Kasumi-1 (cell line): Measurements from ENCODE around the gene AXDND1.
A peak's percentile ranks its signal among the peaks of the same experiment; 100 is the strongest.
"Not testable (repeated sequence)": the region's sequence is repeated elsewhere in the genome, so short reads cannot be mapped to it uniquely, and the experiment has no call there.

Source experiments
- DNase-seq, 2 experiments: peaks; one replicate each; lab custom pipeline; 2025; lab: John Stamatoyannopoulos, UW

Gene AXDND1

DNA sequence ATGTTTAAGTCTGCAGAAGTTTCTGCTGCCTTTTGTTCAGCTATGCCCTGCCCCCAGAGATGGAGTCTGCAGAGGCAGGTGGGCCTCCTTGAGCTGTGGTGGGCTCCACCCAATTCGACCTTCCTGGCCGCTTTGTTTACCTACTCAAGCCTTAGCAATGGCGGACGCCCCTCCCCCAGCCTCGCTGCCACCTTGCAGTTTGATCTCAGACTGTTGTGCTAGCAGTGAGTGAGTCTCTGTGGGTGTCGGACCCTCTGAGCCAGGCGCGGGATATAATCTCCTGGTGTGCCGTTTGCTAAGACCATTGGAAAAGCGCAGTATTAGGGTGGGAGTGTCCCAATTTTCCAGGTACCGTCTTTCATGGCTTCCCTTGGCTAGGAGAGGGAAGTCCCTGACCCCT is 99.9 kb downstream of the AXDND1 start:
- not testable (repeated sequence) for DNase-seq

DNA sequence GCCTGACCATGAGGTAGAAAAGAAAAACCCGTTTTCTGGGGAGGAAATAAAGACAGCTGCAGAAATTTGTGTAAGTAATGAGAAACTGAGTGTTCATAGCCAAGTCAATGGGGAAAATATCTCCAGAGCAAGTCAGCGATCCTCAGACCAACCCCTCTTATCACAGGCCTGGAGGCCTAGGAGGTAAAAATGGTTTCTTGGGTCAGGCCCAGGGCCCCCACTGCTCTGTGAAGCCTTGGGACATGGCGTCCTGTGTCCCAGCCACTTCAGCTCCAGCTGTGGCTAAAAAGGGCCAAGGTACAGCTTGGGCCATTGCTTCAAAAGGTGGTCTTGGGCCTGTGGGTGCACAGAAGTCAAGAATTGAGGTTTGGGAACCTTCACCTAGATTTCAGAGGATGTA is 108.9 kb downstream of the AXDND1 start:
- DNase-seq = no peak

DNA sequence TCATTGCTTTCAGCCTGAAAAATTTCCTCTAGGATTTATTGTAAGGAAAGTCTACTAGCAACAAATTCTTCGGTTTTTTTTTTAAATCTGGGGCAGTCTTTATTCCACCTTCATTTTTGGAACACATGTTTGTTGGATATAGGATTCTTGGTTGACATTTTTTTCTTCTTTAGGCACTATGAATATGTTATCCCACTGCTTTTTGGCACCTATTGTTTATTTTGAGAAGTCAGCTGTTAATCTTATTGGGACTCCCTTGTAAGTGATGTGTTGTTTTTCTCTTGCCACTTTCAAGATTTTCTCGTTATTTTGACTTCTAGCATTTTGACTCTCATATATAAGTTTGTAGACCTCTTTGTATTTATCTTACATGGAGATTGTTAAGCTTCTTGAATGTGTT is 110.7 kb downstream of the AXDND1 start:
- DNase-seq = peak; percentile 7 to 12

DNA sequence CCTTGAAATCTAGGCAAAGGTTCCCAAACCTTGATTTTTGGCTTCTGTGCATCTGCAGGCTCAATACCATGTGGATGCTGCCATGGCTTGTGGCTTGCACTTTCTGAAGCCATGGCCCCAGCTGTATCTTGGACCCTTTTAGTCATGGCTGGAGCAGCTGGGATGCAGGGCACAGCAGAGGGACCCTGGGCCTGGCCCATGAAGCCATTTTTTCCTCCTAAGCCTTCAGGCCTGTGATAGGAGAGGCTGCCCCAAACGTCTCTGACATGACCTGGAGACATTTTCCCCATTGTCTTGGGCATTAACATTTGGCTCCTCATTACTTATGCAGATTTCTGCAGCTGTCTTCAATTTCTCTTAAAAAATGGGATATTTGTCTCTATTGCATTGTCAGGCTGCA is 112.6 kb downstream of the AXDND1 start:
- DNase-seq = no peak

DNA sequence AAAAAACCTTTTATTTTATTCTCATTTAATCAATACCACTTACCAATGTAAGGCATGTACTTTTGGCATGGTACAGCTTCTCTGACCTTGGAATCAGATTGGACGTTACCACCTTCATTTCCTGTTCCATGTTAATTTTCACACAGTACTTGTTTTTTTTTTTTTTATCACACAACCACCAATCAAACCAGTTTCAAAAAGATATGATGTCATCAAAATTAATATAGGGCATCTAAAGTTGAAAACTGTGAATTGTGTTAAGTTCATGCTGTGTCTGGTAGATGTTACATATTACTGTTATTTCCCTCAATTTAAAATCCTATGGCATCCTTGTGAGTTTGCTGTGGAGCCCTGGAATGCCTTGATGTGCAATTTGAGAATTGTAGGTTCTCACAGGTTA is 124.8 kb downstream of the AXDND1 start:
- no peak for DNase-seq

DNA sequence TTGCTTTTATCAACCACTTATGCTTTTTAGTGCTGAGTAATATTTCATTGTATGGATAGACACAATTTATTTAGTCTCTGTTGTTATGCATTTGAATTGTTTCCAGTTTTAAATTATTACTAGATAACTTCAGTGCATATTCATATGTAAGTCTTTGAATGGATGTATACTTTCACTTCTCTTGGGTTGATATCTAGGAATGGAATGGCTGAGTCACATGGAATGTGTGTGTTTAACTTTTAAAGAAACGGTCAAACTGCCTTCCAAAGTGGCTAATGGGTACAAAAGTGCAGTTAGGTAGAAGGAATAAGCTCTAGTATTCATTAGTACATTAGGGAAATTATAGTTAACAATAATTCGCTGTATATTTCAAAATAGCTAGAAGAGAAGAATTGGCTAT is 127.6 kb downstream of the AXDND1 start:
- DNase-seq = no peak

DNA sequence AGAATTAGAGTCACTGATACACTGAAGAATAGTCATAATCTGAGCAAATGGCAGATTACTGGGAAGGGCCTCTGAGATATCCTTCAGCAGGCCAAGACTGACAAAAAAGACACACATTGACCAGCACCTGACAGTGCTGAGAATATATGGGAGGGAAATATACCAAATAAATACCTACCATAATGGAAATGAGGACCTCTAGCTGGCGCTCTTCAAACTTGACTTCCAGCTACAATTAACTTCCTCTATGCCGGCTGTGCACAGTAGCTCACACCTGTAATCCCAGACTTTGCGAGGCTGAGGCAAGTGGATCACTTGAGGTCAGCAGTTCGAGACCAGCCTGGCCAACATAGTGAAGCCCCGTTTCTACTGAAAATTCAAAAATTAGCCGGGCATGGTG is 140.4 kb downstream of the AXDND1 start:
- DNase-seq = no peak

DNA sequence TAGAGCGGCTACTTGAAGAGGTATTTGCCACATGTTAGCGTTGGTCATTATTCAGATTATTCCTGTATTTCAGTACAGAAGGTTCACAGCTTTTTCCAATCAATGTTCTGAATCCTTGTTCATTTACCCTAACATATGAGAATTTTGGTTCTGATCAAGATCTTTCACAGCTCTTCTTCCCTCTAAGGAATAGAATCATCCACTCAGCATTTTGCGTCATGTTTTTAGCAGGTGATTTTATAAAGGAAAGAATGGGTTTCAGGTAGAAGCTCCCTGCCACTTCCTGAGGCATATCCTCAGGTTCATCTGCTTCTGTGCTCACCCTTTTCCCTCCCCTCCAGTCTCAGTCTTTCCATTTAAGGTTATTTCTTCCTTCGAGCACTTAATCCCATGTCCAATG is 143.6 kb downstream of the AXDND1 start:
- DNase-seq = no peak

DNA sequence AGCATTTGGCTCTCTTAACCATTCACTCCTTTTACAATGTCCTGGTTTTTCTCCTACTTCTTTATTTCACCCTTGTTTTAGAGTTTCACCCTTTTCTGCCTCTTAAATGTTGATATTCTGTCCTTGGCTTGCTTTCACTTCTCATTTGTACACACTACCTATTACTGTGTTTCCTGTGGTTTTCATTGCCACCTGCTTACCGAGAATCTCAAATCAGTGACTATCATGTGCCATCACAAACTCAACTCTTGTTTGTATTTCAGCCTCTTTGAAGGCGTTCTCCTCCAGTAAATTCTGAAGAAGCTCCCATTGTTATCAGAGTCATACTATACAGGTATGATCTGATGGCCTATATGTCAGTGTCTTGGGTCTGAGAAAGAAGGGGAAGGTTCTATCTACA is 144.3 kb downstream of the AXDND1 start:
- no peak for DNase-seq

DNA sequence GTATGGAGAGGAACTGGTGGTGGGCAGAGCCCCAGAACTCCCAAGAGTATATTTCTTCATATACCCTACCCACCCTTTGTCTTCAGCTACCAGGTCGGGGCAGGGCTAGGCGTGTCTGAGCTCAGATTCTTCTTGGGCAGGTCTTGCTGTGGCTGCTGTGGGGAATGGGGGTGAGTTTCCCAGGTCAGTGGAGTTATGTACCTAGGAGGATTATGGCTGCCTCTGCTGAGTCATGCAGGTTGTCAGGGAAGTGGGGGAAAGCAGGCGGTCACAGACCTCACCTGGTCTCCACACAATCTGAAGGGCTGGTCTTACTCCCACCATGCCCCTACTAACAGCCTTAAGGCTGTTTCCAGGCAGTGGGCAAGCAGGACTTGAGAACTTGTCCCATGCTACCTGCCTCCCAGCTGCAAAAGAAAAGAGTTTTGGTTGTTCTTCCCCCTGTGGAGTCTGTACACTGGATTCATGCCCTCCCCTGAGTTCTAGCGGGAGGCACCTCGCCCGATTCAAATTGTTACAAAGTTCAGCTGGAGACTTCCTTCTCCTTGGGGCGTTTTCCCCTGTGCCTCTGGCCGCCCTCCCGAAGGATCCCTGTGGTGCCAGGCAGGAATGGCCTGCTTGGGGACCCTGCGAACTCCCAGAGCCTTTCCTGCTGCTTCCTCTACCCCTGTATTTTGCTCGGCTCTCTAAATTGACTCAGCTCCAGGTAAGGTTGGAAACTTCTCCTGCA is 151.4 kb downstream of the AXDND1 start:
- DNase-seq = no peak

DNA sequence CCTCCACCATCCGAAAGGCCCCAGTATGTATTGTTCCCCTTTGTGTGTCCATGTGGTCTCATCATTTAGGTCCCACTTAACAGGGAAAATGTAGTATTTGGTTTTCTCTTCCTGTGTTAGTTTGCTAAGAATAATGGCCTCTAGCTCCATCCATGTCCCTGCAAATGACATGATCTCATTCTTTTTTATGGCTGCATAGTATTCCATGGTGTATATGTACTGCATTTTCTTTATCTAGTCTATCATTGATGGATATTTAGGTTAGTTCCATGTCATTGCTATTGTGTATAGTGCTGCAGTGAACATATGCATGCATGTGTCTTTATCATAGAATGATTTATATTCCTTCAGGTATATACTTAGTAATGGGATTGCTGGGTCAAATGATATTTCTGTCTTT is 152.8 kb downstream of the AXDND1 start:
- DNase-seq = not testable (repeated sequence)

DNA sequence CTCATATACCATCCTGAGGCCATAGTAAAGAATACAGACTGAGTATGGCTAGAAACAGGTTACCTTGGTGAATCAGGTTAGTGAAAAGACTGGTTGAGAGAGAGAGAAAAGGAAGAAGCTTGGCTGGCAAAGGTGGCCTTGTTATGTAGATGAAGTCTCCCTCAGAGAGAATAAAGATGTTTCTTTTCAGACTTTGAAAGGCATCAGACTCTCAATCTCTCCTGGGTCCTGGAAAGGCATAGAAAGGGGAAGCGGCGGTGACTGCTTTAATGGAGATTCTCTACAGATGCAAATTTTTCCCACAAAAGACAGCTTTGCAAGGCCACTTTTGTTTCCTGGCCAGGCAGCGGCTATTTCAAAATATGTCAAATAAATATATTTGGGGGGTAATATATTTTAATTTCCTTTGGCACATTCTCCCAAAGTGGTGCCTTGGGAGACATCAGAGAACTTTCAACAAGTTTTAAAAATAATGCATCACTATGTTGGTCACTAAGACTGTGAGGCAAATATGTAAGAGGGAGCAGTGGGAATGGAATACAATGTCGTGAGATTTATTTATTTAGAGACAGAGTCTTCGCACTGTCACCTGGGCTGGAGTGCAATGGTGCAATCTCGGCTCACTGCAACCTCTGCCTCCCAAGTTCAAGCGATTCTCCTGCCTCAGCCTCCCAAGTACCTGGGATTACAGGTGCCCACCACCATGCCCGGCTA is 163.9 kb downstream of the AXDND1 start:
- DNase-seq = no peak

DNA sequence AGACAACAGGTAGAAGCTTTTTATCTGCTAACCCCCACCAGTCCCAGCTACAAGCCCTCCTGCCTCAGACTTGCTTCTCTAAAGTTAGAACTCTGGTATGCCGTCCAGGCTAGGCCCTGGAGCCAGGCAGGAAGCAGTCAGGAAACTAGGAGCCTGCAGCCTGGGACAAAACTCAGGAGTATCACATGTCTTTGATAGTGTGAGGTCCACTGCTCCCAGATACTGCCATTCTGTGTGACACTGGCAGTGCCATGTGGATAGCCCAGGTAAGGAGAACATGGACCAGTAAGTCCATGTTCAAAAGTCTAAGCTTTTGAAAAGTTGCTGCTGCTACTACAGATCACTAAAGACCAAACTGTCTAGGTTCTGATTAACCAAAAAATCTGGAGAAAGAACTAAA is 164.6 kb downstream of the AXDND1 start:
- no peak for DNase-seq

DNA sequence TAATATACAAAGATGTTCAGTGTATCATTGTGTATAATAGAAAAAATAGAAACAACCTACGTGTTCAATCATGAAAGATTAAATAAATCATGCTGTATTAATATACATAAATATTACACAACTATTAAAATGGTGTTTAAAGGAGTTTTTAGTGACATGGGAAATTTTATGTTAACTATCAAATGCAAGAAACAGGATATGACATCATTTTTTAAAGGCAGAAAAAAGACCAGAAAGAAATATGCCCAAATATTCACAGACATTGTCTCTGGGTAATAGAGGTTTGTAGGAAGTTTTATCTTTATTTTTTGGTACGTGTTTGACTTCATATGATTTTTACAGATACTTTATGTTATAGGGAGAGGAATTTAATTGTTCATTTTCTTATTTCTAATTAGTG is 176.0 kb downstream of the AXDND1 start:
- no peak for DNase-seq

DNA sequence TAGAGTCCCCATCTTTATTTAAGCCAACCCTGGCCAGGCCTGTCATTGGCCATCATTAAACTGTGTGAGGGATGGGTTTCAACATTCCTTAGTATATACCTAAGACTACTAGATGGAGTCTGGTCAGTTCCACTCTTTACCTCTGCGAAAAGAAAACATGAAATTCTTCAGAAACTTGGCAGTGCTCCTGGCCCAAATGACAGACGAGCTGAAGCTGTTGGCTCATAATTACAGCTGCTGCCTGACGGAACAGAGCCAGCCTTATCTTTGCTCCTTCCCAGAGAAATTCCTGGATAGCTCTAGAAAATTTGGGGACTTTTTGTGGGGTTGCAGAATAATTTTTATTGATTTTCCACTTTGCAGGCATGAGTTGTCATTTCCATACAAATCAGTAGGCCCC is 179.6 kb downstream of the AXDND1 start:
- DNase-seq = no peak

DNA sequence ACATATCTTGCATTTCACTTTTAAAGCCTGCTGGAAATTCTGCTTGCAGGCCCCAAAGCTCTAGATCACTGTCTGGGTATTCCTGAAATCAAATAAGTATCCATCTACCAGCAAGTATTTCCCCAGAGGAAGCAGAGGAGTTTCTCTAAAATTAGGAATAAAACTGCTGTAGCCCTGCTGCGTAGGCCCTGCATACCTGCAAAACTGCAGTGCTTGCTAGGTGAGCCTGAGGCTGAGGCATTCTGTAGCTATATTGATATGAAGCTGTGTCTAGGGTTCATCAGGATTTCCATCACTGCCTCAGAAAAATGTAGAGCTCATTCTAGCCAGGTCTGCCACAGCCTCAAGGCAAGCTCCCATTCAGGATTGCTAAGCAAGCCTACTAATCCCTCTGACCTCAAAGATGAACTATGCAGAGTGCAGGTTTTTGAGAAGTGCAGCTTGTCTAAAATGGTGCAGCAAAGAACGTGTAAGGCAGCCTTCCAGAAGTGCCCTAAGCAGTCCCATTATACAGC is 181.3 kb downstream of the AXDND1 start:
- no peak for DNase-seq

DNA sequence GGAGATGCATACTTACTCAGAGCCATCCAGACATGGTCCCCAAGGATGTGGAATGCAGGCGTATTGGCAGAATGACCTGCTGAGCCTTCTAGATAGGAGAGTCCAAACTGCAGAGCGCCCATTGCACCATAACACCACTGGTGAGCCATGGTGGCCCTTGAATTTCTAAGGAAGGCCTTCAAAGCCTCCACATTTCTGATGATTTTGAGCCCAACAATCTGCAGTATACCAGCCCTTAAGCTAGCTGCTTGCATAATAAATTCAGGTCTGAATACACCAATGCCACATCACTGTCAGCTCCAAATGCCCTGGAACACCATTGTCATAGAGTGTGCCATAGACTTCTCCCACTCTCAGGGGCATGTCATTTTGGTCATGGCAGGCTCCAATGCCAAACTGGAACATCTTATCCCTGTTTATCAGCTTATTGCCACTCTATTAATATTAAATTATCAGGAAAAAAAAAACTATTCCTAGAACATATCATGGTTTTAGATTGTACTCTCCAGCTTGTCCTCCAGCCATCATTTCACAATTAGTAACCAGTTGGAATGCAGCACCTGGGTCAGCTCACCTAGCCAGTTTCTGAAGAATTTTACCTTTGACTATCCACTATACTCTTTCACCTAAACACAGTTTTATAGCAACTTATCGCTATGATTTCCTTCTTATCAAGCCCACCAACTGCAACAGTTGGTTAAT is 183.0 kb downstream of the AXDND1 start:
- DNase-seq = no peak

DNA sequence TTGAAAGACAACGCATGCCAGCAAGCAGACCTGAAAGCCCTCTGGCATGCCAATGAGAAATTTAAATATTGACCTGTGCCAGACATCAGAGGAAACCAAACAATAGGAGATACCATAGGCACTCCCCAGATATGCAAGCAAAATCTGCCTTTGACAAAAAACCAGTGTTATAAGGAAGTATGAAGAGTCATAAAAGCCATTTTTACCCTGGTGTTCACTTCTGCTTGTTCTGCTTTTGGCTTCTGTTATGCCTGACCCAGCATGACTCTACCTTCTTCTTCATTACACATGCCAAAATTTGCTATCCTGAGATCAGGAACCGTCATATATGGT is 183.6 kb downstream of the AXDND1 start:
- DNase-seq = no peak

DNA sequence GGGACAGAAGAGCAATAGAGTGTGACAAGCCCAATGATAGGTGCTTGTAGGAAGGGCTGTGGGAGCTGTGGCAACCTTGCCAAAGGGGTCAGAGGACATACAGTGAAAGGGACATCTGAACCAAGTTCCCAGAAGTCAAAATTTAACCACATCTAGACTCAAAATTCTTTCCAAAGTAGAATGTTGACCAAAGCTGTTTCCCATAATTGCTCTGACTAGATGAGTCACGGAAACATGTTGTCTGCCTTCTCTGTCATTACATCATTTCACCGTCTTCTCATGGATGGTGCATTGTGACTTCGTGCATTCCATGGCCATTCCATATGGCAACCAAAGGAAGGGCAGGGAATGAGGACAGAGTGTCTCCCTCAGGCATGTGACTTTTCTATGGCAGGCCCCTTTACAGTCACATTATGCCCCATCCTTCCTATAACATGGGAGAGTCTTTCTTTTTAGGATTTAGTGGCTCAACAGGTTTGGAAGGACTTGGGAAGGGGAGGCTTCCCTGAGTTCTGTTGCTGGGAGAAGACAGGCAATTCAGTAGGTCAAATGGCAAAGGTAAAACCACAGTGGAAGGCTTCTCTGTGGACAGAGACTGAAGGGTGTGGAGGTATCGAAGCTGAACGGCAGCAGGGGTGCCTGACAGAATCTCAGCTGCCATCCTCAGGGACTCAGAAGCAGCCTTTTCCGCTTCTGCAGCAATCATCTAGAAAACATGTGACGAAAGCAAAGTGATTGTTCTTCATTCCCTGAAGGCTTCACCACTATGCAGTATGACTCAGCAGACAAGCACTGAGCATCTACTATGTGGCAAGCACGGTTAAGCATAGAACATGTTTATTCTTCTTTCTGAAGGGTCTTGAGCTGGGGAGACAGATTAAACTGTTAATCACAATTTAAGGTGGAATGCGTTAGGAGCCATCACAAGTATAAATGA is 185.2 kb downstream of the AXDND1 start:
- no peak for DNase-seq

DNA sequence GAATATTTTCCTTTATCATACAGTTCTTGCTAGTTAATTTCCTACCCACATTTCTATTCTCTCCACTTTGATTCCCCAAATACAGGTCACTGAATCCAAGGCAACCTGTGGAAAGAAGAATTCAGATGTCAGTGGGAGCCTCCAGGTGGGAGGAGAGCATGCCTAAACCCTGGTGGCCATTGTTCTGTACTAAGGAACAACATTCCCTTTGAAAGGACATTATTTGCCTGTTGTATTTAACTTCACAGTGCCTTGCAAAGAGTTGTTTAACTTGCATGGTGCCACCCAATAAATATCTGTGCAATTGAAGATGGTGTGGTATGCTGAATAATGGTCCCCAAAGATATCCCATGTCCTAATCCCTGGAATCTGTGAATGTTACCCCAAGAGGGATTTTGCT is 188.7 kb downstream of the AXDND1 start:
- DNase-seq = no peak

DNA sequence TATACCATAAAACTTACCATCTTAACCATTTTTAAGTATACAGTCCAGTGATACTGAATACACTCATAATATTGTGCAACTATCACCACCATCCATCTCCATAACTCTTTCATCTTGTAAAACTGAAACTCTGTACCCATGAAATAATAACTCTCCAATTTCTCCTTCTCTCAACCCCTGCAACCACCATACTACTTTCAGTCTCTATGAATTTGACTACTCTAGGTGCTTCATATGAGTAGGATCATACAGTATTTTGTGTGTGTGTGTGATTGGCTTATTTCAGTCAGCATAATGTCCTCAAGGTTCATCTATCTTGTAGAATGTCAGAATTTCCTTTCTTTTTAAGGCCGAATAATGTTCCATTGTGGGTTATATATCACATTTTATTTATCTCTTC is 192.3 kb downstream of the AXDND1 start:
- DNase-seq = no peak
